Fibroblast of skin of right quadriceps (primary cell): ENCODE results near the gene BIRC7.

Source experiments
- DNase-seq: peaks from one replicate; pipeline ENCODE4 v3.0.0-alpha.2; 2013

Gene BIRC7

GRCh38 chr20:63268671-63269439, 33.1 kb downstream of the BIRC7 start:
- no peak for DNase-seq

DNA sequence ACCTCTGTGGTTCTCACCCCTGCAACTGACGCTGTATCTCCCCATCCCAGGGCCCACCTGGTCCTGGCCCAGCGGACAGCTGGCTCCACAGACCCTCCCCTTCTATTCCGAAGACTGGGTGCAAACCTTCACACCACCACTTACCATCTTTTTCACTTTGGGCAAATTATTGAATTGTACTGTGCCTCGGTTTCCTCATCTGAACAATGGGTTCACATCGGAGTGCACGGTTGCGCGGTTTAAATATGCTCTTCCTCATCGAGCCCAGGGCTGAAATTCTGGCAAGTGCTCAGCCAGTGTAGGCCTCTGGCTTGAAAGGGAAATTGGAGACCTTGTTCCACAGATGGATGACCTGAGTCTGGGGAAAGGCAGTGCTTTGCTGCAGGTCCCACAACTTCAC, 34.0 kb downstream of the BIRC7 start:
- no peak for DNase-seq

DNA sequence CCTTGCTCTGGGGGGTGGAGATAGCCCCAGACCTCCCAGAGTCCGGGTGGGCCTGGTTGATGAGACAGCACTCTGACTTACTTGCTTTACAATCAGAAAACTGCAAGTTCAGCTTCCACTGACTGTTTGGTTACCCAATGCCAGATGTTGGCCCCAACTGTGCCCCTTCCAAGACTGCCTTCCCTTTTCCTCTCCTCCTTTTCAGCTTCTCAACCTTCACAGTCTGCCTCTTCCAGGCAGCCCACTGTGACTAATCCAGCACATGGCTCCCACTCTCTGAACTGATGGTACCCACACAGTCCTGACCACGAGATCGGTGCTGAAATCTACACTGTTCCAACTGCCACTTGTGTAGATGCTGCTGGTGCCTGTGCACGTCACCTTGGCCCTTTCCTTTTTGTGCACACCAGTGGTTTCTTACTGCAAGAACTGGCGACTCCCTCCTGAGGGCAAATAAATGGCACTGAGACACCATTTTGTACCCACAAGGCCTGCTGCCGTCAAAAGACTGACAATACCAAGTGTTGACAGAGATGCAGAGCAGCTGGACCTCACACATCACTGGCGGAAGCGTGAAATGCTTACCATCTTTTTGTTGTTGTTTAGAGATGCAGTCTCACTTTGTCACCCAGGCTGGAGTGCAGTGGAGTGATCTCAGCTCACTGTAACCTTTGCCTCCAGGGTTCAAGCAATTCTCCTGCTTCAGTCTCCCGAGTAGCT, 35.1 kb downstream of the BIRC7 start:
- DNase-seq = no peak

DNA sequence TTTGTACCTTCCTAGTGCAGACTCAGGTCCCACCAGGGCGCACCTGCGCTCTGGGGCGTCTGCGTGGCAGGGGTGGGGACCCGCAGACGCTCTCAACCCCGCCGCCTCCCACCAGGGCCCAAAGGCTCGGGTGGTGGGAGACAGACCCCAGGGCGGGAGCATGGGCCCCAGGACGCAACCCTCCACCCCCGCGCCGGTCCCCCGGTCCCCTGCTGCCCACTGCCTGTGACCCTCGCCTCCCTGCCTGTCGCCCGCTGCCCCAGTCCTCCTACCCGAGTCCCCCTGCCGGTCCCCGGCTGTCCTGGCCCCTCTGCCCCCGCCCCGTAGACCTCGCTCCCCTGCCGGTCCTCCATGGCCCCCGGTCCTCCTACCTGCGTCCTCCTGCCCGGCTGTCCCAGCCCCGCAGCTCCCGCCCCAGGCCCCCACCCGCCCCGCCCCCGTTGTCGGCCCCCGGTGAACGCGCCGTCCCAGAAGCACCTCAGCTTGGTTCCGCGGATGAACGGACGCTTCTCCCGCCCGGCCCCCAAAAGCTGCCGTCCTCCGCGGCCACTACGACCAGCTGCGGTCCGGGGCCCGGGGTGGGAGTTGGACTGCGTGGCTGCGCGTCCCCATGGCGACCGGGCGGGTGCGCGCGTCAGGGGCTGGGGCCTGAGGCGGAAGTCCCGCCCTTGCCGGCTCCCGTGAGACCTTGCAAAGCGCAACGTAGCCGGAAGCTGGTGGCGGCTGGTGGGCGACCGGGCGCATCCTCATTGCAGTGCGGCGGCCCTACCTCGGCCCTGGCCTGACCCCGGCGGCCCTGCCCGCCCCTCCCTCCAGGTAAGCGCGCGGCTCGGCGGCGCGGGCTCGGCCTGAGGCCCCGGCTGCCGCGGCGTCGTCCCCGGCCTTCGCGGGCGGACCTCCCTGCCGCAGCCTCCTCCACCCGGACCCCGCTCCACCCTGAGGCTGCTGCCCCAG, 36.7 kb downstream of the BIRC7 start, which contains the start of gene ARFGAP1:
ARFGAP1 (plus strand) TSS at position 709 of the 954 bp plus-strand sequence. CDS start 2,768 bp downstream, outside the sequence.
- peak; percentile 83 for DNase-seq

GRCh38 chr20:63273059-63273579, 37.4 kb downstream of the BIRC7 start:
- no peak for DNase-seq

DNA sequence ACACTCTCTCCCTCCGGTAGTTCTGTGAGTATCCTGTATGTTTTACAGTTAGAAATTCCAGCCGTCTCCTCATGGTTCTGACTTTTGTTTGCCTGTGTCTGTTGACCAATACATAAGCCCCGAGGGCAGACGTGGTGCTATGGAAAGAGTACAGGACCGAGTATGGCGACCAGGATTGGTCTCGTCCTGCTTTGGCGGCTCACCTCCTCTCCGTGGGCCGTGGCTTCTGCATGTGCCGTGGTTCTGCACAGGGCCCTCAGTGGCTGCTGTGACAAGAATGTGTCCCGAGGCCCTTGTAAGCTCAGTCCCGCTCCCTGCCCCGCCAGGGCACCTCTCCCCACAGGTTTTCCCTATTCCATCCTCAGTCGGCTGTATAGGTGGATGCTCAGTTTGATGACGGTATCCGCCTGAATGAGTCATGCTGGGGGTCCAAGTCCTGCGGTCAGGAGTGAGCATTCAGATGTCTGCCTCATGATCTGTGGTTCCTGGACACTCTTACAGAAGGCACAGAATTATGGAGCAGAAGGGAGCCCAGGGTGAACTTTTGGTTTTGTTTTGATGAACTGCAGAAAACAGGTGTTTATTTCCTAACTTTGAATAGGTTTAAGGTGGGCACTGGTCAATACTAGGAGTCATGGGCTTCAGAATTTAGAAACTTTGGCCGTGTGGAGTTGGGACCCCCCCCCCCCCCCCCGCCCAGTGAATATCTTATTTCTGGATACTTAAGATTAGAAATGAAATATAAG, 38.1 kb downstream of the BIRC7 start:
- DNase-seq = peak; percentile 68

GRCh38 chr20:63274381-63275228, 38.9 kb downstream of the BIRC7 start:
- no peak for DNase-seq

GRCh38 chr20:63275825-63276224, 40.1 kb downstream of the BIRC7 start:
- DNase-seq = no peak

GRCh38 chr20:63276956-63277355, 41.3 kb downstream of the BIRC7 start:
- DNase-seq = no peak

- DNase-seq = no peak
Measured at GRCh38 chr20:63277466-63278272, 42.0 kb downstream of the BIRC7 start.

DNA sequence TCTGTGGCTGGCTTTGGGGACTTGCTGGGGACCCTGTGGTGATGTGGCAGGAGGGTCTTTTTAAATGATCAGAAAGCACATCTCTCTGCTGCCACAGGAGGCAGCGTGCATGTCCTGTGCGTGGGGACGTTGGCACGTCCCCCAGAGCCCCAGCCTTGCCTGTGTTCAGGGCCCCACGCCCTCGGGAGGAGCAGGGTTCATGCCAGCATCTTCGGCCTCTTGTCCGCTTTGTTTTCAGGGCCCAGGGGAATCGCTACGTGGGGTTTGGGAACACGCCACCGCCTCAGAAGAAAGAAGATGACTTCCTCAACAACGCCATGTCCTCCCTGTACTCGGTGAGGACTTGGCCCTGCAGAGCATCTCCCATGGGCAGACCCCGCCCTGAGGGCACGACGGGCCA, 43.0 kb downstream of the BIRC7 start:
- no peak for DNase-seq

GRCh38 chr20:63279931-63280330, 44.2 kb downstream of the BIRC7 start:
- no peak for DNase-seq

DNA sequence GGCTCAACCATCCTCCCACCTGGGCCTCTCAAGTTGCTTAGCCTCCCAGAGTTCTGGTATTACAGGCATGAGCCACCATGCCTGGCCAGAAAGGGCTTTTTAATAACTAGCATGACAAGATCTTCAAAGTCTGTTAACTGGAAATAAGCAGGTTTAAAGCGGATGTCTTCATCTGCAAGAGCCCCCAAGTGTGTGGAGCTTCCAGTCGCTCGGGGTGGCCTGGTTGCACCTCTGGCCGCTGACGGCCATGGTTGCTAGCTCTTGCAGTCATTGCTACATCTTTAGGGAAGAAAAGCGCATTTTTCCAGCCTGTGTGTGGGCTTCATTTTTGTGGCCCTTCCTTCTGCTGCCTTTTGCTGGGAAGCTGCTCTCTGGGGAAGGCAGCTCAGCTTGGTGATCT, 44.7 kb downstream of the BIRC7 start:
- no peak for DNase-seq

DNA sequence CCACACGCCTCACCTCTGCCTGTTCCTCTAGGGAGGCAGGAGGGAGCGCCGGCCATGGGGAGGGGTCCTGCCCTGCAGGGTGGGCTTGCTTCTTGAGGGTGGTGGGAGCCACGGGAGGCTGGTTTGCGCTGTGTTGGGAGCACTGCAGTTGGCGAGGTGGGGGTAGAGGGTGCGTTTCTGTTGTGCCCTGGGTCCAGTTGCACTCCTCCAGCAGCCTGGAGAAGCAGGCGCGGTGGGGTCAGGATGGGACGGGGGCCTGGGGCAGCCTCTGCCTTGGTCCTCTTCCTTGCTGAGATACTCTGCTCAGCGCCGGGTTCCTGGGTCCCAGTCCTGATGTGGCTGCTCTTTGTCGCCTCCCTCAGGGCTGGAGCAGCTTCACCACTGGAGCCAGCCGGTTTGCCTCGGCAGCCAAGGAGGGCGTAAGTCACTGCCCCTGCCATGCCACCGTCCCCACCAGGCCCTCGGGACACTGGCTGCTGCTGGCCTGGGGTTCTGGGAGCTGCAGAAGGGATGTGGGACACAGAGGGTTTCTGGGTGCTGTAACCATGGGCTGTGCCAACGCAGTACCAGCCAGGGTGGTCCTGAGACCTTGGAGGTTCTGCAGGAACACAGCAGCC, 45.3 kb downstream of the BIRC7 start:
- DNase-seq = no peak

- no peak for DNase-seq
Measured at GRCh38 chr20:63281742-63282665, 46.3 kb downstream of the BIRC7 start.

DNA sequence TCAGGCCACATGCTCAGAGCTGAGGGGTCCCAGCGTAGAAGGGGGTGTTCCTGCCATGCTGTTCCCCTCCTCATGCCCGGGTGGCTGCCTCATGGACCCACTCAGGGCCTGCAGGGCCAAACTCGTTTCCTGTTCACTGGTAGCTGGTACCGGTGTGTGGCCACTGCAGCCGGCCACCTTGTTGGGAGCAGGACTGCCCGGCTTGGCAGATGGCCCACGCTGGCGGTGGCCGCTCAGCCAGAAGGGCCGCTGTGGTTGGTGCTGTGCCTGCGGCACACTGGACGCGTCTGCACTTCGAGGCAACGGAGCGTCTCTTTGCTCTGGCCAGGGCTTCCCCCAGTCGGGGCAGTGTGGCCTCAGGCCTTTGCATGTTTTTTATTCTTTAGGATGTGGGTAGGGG, 47.2 kb downstream of the BIRC7 start:
- no peak for DNase-seq

DNA sequence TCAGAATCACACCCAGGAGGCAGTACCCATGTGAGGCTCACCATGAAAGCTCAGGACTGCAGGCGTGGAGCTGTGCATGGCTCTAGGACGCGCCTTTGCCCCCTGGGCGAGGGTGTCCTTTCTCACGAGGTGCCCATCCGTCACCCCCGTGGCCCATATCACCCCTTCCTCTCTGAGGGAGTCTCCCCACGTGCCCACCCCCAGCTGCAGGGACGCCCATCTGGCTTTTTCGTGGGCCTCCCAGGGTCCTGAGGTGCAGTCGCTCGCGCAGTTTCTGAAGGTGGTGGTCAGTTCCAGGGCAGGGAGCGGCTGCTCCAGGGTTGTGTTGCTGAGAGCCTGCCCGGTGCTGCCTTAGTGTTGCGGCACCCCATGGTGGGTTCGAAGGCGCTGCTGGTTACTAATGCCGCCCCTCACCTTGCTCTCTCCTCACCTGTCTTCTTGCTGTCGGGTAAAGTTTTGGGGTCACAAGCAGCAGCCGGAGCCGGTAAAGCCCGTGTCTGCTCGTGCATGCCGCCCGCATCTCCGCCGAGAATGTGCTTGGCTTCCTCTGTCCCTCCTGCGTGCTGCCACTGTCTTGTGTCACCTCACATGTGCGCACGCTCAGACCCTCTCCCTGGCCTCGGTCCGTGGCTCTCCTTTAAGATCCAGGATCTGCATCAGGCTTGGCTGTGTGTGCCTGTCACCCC, 47.8 kb downstream of the BIRC7 start:
- no peak for DNase-seq

- DNase-seq = no peak
Measured at GRCh38 chr20:63284083-63284440, 48.4 kb downstream of the BIRC7 start.
